IMR-90 (cell line): ENCODE data around the gene BRIP1.

Experiments used
- CEBPB ChIP-seq: IDR thresholded peaks from 2 replicates; pipeline ENCODE4 v1.6.1; 2012; ENCODE audit warnings: low read depth, low read length, improper control_type of control experiment
- FOS ChIP-seq: fragments of 150-350 bp; IDR thresholded peaks from 2 replicates; pipeline ENCODE4 v1.6.1; 2016; ENCODE audit warnings: low read depth, low read length
- MAFK ChIP-seq: IDR thresholded peaks from 2 replicates; pipeline ENCODE4 v1.6.1; 2012; ENCODE audit warnings: low read depth, low read length, improper control_type of control experiment
- MAZ ChIP-seq: IDR thresholded peaks from 2 replicates; pipeline ENCODE4 v1.6.1; 2012; ENCODE audit warnings: low read depth, mild to moderate bottlenecking, low read length, improper control_type of control experiment, moderate library complexity, borderline replicate concordance
- MXI1 ChIP-seq: IDR thresholded peaks from 2 replicates; pipeline ENCODE4 v1.6.1; 2012; ENCODE audit warnings: low read depth, mild to moderate bottlenecking, low read length, moderate library complexity, borderline replicate concordance
- NFE2L2 ChIP-seq: fragments of 150-350 bp; IDR thresholded peaks from 2 replicates; pipeline ENCODE4 v1.6.1; 2016; ENCODE audit warnings: low read depth, mild to moderate bottlenecking, low read length
- POLR2A ChIP-seq: IDR thresholded peaks from 2 replicates; pipeline ENCODE4 v1.6.1; 2012; ENCODE audit warnings: mild to moderate bottlenecking, low read depth, low read length
- RAD21 ChIP-seq: IDR thresholded peaks from 2 replicates; pipeline ENCODE4 v1.6.1; 2012; ENCODE audit warnings: low read length, improper control_type of control experiment
- RFX5 ChIP-seq: IDR thresholded peaks from 2 replicates; pipeline ENCODE4 v1.8.0; 2012; ENCODE audit warnings: low read depth, mild to moderate bottlenecking, low read length, moderate library complexity
- SMC3 ChIP-seq: fragments of 150-350 bp; IDR thresholded peaks from 2 replicates; pipeline ENCODE4 v1.6.1; 2016; ENCODE audit warnings: low read depth, mild to moderate bottlenecking, antibody characterized with exemption, low read length, moderate library complexity
- TF ChIP-seq, protein P1 (sequence below): conservative IDR thresholded peaks from 2 replicates; pipeline ENCODE4 v1.5.1; 2012; ENCODE audit warnings: mild to moderate bottlenecking, low read depth, low read length, improper control_type of control experiment
- TF ChIP-seq, protein P2 (sequence below): fragments of 150-350 bp; IDR thresholded peaks from 2 replicates; pipeline ENCODE4 v1.6.1; 2017; ENCODE audit warnings: mild to moderate bottlenecking, antibody characterized with exemption, low read length, low read depth

DNA sequence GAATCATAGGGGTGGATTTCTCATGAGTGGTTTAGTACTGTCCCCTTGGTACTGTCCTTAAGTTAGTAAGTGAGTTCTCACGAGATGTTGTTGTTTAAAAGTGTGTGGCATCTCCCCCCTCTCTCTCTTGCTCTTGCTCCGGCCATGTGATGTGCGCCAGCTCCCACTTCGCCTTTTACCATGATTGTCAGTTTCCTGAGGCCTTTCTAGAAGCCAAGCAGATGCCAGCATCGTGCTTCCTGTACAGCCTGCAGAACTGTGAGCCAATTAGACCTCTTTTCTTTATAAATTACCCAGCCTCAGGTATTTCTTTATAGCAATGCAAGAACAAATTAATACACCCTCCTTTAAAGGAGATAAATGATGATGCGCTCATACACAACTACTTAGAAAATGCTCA is 222.2 kb downstream of the BRIP1 start:
- TF ChIP-seq NFE2L2, result no peak
- TF ChIP-seq, protein P1, sequence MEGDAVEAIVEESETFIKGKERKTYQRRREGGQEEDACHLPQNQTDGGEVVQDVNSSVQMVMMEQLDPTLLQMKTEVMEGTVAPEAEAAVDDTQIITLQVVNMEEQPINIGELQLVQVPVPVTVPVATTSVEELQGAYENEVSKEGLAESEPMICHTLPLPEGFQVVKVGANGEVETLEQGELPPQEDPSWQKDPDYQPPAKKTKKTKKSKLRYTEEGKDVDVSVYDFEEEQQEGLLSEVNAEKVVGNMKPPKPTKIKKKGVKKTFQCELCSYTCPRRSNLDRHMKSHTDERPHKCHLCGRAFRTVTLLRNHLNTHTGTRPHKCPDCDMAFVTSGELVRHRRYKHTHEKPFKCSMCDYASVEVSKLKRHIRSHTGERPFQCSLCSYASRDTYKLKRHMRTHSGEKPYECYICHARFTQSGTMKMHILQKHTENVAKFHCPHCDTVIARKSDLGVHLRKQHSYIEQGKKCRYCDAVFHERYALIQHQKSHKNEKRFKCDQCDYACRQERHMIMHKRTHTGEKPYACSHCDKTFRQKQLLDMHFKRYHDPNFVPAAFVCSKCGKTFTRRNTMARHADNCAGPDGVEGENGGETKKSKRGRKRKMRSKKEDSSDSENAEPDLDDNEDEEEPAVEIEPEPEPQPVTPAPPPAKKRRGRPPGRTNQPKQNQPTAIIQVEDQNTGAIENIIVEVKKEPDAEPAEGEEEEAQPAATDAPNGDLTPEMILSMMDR, result no peak
- no peak for TF ChIP-seq MAZ
- TF ChIP-seq POLR2A, result no peak
- TF ChIP-seq MAFK, result no peak
- TF ChIP-seq, protein P2, sequence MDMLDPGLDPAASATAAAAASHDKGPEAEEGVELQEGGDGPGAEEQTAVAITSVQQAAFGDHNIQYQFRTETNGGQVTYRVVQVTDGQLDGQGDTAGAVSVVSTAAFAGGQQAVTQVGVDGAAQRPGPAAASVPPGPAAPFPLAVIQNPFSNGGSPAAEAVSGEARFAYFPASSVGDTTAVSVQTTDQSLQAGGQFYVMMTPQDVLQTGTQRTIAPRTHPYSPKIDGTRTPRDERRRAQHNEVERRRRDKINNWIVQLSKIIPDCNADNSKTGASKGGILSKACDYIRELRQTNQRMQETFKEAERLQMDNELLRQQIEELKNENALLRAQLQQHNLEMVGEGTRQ, result no peak
- no peak for TF ChIP-seq SMC3
- TF ChIP-seq FOS, result no peak
- TF ChIP-seq CEBPB, result no peak
- no peak for TF ChIP-seq MXI1
- TF ChIP-seq RAD21, result no peak
- no peak for TF ChIP-seq RFX5
